Lower leg skin (tissue), 4 donors: ENCODE results near the gene CAMK2N2. TPM values are rescaled to one million over a fixed set of nuclear protein-coding genes. Genes with fewer than 3 reads are reported as not detected.

Experiments
- DNase-seq, 2 donors: peaks; one replicate each; pipeline ENCODE4 v3.0.0-alpha.2; 2019; ENCODE audit warnings: low spot score in 2 of 2
- H3K4me3 ChIP-seq: fragments of 200-600 bp; sonication (generic); 2 replicates; pipeline ENCODE4 v1.5.1; 2017; ENCODE audit warnings: mild to moderate bottlenecking, low read depth; ENCODE audit not compliant: poor library complexity, severe bottlenecking
- POLR2A ChIP-seq, 2 donors: fragments of 450-650 bp; IDR thresholded peaks; one replicate each; pipeline ENCODE4 v1.6.1; 2016 to 2017; ENCODE audit warnings: antibody characterized with exemption in 2 of 2, mild to moderate bottlenecking in 1 of 2, moderate library complexity in 1 of 2
- WGBS, 2 donors: methylation state at CpG; one replicate each; pipeline ENCODE4 v1.1.5; 2018; 5-methylcytosine and 5-hydroxymethylcytosine counted together
- intact Hi-C: fragments of 100-400 bp; cut with DNase I; formaldehyde crosslinking; loops from one replicate; pipeline ENCODE4 v1.15.0; 2023; ENCODE audit warnings: low total_unique reads
- total RNA-seq, 4 donors: library from RNA; depleted of rRNA; stranded (reverse); fragments of >200 nt; gene quantifications; one replicate each; pipeline ENCODE4 v1.1.0, GENCODE V29; 2016
- TF ChIP-seq, protein P1 (sequence below), 3 donors: fragments of 450-650 bp; IDR thresholded peaks; one replicate each; pipeline ENCODE4 v1.5.1; 2016; ENCODE audit warnings: antibody characterized with exemption in 3 of 3, mild to moderate bottlenecking in 3 of 3, moderate library complexity in 2 of 3

Gene CAMK2N2
- not detected for total RNA-seq

DNA sequence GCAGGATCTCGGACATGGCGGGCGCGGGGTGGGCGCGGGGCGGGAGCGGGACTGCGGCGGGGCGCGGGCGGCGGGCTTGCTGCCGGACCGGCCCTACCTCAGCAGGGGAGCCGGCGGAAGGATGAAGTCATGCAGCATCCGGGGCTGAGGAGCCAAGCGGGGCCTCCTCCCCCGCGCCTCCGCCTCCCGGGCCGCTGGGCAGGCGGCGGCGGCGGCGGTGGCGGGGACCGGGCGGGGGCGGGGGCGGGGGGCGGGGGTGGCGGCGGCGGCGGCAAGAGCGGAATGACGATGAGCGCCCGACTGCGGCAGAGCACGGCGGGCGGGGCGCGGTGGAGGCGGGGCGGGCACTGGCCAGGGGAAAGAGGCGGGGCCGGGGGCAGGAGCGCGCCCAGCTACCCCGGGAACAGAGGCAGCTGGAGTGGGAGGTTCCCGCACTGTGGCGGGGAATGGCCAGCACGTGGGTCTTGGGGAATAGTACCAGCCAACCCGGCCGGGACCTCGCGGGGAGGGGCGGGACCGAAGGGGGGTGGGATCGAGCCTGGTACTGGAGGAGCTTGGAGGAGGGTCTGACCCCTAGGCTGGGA is at the start of gene CAMK2N2:
Gene CAMK2N2, minus strand, starts transcription at position 284 of the 584 bp plus-strand sequence. Its CDS starts 268 bp downstream, at position 16.
- 2% methylated on average over 18 to 22 of the region's 67 CpGs for WGBS, 2 donors
- TF ChIP-seq, protein P1, sequence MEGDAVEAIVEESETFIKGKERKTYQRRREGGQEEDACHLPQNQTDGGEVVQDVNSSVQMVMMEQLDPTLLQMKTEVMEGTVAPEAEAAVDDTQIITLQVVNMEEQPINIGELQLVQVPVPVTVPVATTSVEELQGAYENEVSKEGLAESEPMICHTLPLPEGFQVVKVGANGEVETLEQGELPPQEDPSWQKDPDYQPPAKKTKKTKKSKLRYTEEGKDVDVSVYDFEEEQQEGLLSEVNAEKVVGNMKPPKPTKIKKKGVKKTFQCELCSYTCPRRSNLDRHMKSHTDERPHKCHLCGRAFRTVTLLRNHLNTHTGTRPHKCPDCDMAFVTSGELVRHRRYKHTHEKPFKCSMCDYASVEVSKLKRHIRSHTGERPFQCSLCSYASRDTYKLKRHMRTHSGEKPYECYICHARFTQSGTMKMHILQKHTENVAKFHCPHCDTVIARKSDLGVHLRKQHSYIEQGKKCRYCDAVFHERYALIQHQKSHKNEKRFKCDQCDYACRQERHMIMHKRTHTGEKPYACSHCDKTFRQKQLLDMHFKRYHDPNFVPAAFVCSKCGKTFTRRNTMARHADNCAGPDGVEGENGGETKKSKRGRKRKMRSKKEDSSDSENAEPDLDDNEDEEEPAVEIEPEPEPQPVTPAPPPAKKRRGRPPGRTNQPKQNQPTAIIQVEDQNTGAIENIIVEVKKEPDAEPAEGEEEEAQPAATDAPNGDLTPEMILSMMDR (IDR thresholded peaks at IDR 0.05) = no peak
- no peak for TF ChIP-seq POLR2A (IDR thresholded peaks at IDR 0.05)
- H3K4me3 ChIP-seq = peak within 1 kb of the TSS; percentile 15
- intact Hi-C loops = no loop called here
- no peak for DNase-seq

DNA sequence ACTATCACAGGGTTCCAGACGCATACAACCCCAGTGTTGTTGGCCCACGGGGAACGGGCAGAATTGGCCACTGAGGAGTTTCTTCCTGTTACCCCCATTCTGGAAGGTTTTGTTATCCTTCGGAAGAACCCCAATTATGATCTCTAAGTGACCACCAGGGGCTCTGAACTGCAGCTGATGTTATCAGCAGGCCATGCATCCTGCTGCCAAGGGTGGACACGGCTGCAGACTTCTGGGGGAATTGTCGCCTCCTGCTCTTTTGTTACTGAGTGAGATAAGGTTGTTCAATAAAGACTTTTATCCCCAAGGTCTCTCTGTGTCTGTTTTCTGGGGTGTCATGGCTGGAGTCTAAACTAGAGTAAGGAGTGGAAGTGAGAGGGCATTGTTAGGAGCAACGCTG is 47.4 kb upstream of the CAMK2N2 start:
- no peak for DNase-seq
- H3K4me3 ChIP-seq = no peak overlapping the region
- TF ChIP-seq, protein P1 (IDR thresholded peaks at IDR 0.05) = no peak
- TF ChIP-seq POLR2A (IDR thresholded peaks at IDR 0.05) = no peak
- 80 to 85% methylated on average over 7 of the region's 7 CpGs for WGBS, 2 donors
- intact Hi-C loops = loop anchor here (10.0 kb wide), 1 partner anchor 46 kb away; no protein-coding TSS in a partner anchor

DNA sequence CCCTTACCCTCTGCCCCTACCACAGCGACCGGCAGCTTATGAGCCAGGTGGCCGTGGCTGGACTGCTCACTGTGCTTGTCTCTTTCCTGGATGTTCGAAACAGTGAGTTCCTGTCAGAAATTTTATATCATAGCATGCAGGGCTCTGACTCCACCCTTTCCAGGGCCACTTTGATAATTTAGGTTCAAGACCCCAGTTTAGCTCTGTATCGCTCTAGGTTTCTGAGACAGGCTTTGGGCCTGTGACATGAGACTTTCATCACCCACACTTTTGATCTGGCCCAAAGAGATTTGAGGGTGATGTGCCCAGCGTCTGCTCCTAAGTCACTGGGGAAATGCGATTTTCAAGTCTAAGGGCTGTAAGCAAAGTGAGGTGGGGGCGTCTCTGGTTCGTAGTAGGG is 46.6 kb upstream of the CAMK2N2 start:
- DNase-seq = no peak
- no peak overlapping the region for H3K4me3 ChIP-seq
- WGBS, 2 donors = 91 to 95% methylated on average over 9 of the region's 9 CpGs
- no peak for TF ChIP-seq POLR2A (IDR thresholded peaks at IDR 0.05)
- TF ChIP-seq, protein P1 (IDR thresholded peaks at IDR 0.05) = no peak
- intact Hi-C loops = loop anchor here (10.0 kb wide), 1 partner anchor 47 kb away; no protein-coding TSS in a partner anchor

DNA sequence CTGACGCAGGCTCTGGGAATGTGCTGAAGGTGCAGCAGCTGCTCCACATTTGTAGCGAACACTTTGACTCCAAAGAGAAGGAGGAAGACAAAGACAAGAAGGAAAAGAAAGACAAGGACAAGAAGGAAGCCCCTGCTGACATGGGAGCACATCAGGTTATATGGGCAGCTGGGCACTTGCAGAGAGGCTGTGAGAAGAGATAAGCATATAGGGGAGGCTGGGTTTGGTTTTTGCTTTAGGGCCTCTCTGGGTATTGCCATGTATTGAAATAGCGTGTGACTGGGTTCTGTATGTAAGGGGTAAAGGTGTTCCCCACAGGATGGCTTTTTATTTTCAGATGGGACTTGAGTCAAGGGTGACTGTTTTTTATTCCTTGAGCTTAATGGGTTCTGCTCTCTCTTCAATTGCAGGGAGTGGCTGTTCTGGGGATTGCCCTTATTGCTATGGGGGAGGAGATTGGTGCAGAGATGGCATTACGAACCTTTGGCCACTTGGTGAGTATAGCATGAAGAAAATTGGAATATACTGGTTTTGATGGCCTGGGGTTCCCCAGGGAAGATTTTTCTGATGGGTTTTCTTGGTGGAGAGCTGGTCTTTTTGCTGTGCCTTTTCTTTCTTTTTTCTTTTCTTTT is 45.1 kb upstream of the CAMK2N2 start:
- intact Hi-C loops = loop anchor here (10.0 kb wide), 1 partner anchor 48 kb away; no protein-coding TSS in a partner anchor
- H3K4me3 ChIP-seq = no peak overlapping the region
- 92 to 93% methylated on average over 4 of the region's 4 CpGs for WGBS, 2 donors
- DNase-seq = no peak
- no peak for TF ChIP-seq POLR2A (IDR thresholded peaks at IDR 0.05)
- TF ChIP-seq, protein P1 (IDR thresholded peaks at IDR 0.05) = no peak

DNA sequence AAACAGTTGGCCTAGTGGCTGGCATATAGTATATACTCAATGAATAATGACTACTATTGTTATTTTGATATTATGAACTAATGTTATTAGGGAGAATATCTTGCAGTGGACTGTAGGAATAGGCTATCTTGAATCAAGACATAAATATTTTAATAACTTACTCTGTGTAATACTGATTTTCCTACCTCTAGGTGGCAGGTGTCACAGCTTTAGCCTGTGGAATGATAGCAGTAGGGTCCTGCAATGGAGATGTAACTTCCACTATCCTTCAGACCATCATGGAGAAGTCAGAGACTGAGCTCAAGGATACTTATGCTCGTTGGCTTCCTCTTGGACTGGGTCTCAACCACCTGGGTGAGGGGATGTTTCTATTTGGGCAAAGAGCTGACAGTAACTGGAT is 44.2 kb upstream of the CAMK2N2 start:
- TF ChIP-seq, protein P1 (IDR thresholded peaks at IDR 0.05) = no peak
- TF ChIP-seq POLR2A (IDR thresholded peaks at IDR 0.05) = no peak
- 48 to 90% methylated on average over 1 of the region's 1 CpG for WGBS, 2 donors
- no peak for DNase-seq
- intact Hi-C loops = loop anchor here (10.0 kb wide), 1 partner anchor 49 kb away; no protein-coding TSS in a partner anchor
- H3K4me3 ChIP-seq = no peak overlapping the region
